GM21381 (cell line): ENCODE measurements around the gene LRIT1.
"Not testable (repeated sequence)": the region's sequence is repeated elsewhere in the genome, so short reads cannot be mapped to it uniquely, and the experiment has no call there.

Experiments
- ATAC-seq: cut with Tn5 transposase; IDR thresholded peaks from one replicate; pipeline ENCODE4 v1.9.1; 2021; ENCODE audit warnings: mild to moderate bottlenecking, moderate library complexity; ENCODE audit not compliant: unreplicated experiment

LRIT1 gene

DNA sequence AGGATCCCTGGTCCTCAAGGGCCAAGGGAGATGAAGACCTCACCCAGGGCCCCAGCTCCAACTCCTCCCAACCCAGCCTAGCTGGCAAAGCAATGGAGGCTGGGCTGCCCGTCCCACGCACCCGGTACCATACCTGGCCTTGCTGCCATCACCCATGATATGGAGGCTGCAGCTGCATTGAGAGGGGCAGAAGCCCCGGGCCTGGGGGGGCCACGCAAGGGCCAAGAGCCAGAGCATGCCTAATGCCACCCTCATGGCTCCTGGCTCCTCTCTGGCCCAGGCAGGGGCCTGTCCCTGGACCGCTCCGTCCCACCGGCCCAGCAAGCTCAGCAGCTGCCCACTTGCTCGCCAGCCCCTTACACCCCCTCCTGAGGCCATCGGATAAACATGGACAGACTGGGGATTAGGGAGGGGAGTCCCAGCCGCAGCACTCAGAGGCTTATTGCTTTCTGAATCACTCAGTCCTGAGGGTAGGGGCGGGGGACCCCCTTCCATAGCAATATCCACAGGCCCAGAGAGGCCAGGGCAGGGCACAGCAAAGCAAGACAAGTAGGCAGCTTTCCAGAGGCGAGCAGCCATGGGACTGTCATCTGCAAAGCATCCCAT is at the start of gene LRIT1:
TSS of gene LRIT1 (minus strand) at position 362 of the 606 bp plus-strand sequence. CDS start at position 255, 107 bp downstream.
- no peak for ATAC-seq

GRCh38 chr10:84290235-84290634 is 48.9 kb upstream of the LRIT1 start:
- no peak for ATAC-seq

- ATAC-seq: no peak
These were observed 48.3 kb upstream of the LRIT1 start for GRCh38 chr10:84289521-84290200.

GRCh38 chr10:84288151-84288550 is 46.8 kb upstream of the LRIT1 start:
- ATAC-seq: no peak

GRCh38 chr10:84286695-84287094 is 45.3 kb upstream of the LRIT1 start:
- ATAC-seq: no peak

- not testable (repeated sequence) for ATAC-seq
These were observed 38.6 kb upstream of the LRIT1 start for GRCh38 chr10:84279876-84280475.

DNA sequence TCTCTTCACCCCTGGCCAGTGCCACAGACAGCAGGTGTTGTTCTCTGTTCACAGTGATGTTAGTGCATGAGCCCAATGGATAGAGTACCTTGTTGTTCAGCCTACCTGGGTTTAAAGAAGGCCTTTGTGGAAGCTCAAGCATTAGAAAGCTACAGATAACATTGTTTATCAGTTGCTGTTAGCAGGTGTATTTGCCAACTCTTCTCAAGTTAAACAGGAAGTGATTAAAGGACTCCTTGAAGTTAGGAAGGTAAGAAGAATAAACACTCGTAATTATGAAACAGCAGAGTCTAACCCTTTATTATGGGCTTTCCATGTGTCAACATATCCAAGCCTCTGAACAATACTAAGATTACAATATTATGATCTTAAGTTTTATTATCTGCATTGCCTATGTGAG is 29.4 kb upstream of the LRIT1 start:
- no peak for ATAC-seq

DNA sequence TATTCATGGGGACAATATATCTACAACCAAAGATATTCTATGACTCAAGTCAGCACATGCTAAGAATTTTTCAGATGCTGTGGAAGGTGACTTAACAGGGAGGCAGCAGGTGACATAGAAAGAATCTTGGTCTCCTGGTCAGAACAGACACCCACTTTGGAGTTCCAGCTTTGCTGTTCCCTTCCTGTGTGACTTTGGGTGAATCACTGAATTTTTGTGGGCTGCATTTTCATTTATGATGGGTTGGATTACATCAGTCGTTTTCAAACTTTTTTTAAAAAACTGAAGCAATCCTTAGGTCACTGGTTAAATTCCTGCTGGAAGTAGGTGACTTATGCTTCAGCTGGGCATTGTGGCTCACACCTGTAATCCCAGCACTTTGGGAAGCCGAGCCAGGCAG is 28.4 kb upstream of the LRIT1 start:
- ATAC-seq: no peak

GRCh38 chr10:84269162-84269561 is 27.8 kb upstream of the LRIT1 start:
- ATAC-seq: no peak

- no peak for ATAC-seq
These were observed 26.3 kb upstream of the LRIT1 start for GRCh38 chr10:84267503-84268126.

DNA sequence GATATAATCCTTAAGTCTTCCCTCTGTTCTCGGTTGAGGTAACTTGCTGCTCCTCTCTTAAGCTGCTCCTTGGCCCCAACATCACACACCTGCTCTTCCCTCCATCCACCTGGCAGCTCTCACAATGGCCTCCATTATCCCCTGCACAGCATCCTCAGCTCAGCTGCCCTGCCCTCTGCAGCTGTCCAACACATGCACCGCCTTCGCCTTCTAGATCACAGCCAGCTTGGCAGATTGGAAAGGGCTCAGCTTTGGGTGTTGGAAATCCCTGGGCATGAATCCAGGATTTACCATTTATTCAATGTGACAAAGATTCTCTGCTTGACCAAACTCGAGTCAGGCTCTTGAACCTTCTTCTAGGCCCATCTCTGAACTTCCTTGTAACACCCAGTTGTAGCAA is 24.1 kb upstream of the LRIT1 start:
- no peak for ATAC-seq

DNA sequence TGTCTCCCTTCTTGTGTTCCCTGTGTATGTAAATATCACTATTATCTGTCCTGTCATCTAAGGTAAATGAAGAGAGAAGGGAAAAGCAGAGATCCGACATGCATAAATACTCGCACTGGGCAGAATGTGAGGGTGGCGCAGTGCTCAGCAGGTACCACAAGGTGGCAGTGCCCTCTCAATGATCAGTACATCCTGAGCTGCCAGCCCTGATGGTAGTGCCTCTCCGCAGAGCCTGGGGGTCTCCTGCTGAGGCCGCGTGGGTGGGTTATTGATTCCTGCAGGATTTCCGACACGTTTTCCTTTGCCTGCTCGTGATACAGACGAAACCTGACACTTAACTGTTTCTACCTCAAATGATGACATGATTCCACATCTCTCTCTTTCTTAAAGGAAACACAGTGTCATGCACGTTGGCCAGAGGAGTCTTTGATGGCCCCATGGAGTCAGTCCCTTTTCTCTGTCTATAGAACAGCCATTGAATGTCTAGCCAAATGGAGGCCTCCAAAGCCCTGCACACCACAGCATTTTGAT is 23.3 kb upstream of the LRIT1 start:
- peak; percentile 94 for ATAC-seq

DNA sequence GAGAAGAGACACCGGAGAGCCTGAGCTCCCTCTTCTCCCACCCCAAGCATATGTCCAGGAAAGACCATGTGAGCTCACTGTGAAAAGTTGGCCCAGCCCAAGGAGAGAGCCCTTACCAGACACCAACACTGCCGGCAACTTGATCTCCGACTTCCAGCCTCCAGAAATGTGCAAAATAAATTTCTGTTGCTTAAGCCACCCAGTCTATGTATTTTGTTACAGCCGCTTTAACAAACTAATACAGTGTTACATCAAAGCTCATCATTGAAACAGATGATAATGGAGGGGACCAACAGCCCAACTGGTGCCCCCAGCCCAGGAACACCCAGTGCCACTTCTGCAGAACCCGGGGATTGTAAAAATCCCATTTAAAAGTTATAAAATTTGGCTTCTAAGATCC is 22.4 kb upstream of the LRIT1 start:
- ATAC-seq: no peak

GRCh38 chr10:84262190-84262956 is 21.0 kb upstream of the LRIT1 start:
- ATAC-seq: no peak

GRCh38 chr10:84261236-84261915 is 20.0 kb upstream of the LRIT1 start:
- no peak for ATAC-seq

- ATAC-seq: no peak
These were observed 16.8 kb upstream of the LRIT1 start for GRCh38 chr10:84258034-84258695.

DNA sequence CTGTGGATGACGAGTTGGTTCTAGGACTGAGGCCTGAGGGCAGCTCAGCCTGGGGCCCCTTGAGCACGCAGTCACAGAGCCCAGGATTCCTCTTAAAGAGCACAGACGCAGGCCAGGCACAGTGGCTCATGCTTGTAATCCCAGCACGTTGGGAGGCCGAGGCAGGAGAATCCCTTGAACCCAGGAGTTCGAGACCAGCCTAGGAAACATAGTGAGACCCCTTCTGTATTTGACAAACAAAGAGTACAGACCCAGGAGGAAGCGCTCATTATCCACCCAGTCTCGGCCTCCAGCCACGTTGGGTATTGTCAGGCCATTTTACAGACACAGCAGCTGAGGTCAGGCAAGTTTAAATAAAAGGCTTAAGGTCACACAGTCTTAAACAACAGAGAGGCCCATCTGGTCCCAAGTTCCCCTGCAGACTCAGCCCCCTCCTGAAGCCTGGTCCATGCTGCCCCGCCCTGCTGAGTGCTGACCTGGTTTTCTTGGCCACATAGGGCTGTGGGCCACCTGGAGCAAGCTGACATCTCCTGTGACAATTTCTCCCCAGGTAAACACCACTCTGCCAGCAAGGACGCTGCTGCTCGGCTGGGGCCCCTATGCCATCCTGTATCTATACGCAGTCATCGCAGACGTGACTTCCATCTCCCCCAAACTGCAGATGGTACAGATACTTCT is 16.1 kb upstream of the LRIT1 start:
- no peak for ATAC-seq

GRCh38 chr10:84256510-84257342 is 15.4 kb upstream of the LRIT1 start:
- ATAC-seq: no peak
